Measurements from ENCODE around the gene SNX13.
A peak's percentile ranks its signal among the peaks of the same experiment; 100 is the strongest.

The SNX13 gene

GRCh38 chr7:17946591-17946990, 6.3 kb upstream of the SNX13 start:
- DNase-seq = no peak

GRCh38 chr7:17944720-17945119, 4.4 kb upstream of the SNX13 start:
- no peak for DNase-seq

- no peak for DNase-seq
Observed at GRCh38 chr7:17943006-17943405, 2.7 kb upstream of the SNX13 start.

DNA sequence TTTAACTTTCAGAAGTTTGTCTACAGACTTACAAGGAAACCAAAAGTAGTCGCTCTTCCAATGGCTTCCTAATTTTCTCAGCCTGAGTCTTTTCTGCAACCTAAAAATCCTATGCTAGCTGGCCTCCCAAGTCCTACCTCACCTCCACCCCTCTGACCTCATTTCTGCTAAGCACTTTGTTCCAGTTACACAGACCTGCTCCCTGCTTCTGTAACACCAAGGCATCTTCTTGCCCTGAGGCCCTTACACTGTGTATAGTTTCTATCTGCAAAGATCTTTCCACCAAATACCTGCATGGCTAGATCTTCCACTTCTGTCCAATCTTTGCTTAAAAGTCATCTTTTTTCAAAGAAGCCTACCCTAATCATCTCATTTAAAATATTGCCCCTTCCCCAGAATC, 1.9 kb upstream of the SNX13 start:
- DNase-seq = no peak

- DNase-seq = no peak
Observed at GRCh38 chr7:17940951-17941431, 697 bp upstream of the SNX13 start.

DNA sequence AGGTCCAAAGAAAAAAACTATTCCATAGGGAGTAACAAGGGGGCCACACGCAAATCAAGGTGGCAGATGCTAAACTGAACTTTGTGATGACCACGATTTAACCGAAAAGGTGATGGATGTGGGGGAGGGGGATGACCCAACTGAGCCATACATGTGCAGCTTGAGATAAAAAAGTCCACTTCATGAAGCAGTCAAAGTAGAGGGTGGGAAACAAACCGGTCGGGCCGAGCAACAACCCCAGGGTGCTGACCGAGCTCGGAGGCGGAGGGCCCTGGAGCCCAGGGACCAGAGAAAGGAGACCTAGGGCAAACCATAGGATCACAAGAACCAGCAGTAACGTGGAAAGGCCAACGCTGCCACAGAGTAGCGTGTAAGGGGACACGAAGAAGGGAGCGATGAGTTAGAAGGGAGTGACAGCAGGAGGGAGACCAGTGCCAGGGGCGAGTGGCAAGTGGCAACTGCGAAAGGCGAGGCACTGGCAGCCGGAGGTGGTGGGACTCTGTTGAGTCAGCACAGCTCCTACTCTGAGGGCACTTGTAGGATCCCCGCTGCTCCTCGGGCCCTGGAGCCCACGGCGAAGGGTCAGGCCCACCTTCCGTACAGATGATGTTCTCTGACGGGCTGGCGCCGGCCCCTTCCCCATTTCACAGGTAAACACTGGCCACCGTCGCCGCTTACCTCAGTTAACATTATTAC, 540 bp downstream of the SNX13 start:
- DNase-seq = peak; percentile 57

DNA sequence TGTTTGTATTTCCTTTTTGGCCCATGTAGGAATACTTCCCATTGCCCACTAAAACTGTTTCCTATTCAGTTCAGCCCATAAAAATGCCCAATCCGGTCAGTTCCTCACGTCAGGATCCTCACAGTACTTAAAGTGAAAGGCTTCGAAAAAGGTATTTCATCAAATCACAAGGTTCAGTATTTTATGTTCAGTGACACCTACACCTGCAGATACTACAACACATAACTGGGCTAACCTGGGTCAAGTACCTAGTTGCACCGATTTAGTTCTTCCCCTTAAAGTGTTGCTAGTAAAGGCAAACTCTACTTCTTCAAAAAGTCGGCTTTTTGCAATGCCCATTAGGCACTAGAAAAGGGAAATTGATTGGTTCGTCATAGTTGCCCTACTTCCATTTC, 1.1 kb downstream of the SNX13 start:
- DNase-seq = no peak

GRCh38 chr7:17937506-17938120, 2.7 kb downstream of the SNX13 start:
- no peak for DNase-seq

DNA sequence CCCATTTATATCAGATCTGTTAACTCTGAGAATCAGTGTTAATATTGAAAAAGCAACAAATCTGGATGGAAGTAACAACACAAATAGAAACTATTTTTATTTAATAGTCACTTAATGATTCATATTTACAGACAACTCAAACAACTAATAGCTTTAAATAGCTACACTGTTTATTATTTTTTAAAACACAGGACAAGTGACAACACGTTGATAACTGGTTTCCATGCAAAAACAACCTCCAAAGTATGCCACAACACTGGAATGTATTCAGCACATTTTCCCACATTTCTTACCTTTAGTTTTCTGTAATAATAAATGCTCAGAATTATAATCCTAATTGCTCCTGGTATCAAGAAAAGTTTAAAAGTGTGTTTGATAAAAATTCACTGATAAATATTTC, 4.0 kb downstream of the SNX13 start:
- DNase-seq = no peak

- no peak for DNase-seq
Observed at GRCh38 chr7:17934612-17935240, 5.6 kb downstream of the SNX13 start.

DNA sequence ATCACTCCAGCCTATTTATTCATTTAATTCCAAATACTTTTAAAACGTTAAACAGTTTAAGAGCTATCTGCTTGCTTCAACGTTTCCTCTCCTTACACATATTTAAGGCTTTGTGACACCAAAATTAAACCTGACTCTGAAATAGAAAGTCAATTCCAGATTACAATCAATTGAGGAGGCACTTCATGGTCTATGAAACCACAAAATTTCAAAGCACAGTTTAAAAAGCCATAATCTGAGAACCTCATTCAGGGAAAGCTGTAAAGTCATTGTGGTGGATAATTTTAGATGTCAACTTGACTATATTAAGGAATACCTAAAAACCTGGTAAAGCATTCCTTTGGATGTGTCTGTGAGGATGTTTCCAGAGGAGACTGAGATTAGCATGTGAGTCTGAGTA, 6.2 kb downstream of the SNX13 start:
- DNase-seq = no peak

DNA sequence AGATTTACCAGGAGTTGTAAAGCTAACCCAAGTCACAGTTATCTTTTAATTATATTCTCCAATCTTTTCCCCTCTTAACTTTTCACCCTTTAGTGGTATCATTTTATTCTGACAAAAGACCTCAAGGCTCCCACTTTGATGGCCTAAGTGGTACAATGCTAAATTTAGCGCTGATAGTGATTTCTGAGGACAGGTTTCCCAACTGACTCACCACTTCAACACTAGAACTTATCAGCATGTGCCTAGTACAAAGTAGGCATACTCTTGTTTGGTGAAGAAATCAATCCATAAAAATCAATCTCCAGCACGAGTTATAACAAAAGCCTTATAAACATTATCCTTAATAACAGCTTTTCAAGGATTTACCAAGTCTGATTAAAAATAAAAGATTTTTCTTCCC, 7.5 kb downstream of the SNX13 start:
- no peak for DNase-seq

DNA sequence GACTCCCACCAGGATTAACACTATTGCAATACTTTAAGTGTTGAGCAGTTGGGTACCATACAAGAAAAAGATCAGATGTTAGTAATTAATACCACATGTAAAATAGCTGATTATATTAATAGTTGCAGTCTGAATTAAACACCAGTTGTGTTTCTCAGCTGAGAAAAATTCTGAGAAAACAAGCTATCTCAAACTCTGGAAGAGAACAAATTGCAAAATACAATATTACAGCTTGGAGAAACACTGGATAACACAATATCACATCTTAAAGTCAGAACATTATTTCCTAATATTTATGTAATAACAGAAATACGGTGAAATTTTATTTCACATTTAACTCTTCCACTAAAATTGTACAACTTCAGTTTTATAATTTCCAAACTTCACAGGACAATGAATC, 9.2 kb downstream of the SNX13 start:
- no peak for DNase-seq

- no peak for DNase-seq
Observed at GRCh38 chr7:17930546-17930945, 9.7 kb downstream of the SNX13 start.

DNA sequence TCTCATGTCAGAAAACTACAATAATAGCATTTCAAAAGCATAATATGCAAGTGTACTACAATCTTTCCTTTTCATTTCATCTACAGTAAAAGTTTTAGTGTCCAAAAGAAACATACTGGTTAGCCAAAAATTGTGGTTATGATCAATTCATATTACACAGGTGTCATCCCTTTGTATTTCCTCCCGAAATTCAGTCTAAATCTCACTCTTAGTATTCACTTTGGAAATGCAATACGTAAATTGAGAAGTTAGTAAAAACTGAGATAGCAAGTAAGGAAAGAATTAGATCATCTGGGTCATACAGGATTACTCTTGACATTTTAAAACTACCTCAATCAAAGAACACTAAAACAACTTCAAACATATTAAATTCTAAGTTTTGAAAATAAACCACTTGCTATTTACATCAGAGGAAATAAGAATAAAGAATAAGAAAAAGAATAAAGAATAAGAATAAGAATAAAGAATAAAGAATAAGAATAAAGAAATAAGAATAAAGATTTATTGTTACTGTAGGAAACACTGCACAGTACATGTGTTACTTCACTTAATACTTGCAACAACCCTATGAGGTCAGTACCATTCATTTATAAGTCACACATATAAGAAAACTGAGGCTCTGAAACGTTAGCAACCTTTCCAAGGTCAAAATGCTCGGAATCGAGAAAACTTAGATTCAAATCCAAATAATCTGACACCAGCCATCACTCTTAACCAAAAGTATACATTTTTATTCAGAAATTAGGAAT, 10.5 kb downstream of the SNX13 start:
- DNase-seq = no peak

GRCh38 chr7:17928055-17928454, 12.2 kb downstream of the SNX13 start:
- no peak for DNase-seq

- no peak for DNase-seq
Observed at GRCh38 chr7:17921857-17922416, 18.4 kb downstream of the SNX13 start.

DNA sequence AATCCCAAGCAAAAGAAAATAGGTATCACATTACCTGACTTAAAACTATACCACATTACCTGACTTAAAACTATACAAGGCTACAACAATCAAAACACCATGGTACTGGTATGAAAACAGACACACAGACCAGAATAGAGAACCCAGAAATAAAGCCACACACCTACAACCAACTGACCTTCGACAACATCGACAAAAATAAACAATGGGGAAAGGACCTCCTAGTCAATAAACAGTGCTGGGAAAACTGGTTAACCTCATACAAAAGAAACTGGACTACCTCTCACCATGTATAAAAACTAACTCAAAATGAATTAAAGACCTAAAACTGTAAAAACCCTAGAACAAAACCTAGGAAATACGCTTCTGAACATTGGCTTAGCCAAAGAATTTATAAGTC, 22.5 kb downstream of the SNX13 start:
- no peak for DNase-seq

DNA sequence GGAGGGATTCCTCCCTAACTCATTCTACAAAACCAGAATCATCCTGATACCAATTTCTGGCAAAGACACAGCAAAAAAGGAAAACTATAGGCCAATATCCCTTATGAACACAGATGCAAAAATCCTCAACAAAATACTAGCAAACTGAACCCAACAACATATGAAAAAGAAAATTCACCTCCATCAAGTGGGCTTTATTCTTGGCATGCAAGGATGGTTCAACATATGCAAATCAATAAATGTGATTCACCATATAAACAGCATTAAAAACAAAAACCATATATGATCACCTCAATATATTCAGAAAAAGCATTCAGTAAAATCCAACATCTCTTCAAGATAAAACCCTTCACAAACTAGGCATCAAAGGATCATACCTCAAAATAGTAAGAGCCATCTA, 23.5 kb downstream of the SNX13 start:
- DNase-seq = no peak

GRCh38 chr7:17915796-17916195, 24.5 kb downstream of the SNX13 start:
- no peak for DNase-seq

DNA sequence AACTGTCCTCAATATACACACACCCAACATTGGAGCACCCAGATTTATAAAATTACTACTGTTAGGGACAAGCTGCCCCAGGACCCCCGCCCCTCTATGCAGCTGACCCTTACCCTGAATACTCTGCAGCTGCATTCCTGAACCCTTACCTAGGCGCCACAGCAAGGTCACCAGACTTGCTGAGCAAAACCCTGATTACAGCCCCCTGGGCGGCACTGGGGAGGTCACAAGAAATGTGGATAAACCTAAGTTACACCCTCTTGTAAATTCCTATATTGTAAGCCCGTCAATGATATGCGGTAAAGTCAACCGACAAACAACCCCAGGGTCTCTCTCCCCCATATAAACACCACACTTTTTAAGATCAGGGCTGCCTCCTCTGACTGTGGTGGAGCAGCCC, 25.1 kb downstream of the SNX13 start:
- no peak for DNase-seq

DNA sequence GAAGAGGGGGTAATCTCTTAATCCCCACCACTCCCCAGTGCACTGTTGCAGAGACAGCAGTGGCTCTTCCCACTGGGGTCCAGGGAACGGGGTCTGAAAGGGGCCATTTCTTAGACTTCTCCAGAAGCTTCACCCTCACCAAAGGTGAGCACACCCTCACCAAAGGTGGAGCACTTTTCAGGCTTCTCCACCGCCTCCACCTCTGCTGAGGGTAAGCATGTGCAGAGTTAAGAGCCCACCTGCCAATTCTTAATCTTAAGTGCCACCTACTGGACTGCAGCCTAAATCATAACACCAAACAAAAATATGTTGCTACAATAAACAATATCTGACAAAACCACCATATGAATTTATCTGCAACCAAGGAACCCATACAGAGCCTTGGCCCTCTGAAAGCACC, 27.0 kb downstream of the SNX13 start:
- DNase-seq = no peak

DNA sequence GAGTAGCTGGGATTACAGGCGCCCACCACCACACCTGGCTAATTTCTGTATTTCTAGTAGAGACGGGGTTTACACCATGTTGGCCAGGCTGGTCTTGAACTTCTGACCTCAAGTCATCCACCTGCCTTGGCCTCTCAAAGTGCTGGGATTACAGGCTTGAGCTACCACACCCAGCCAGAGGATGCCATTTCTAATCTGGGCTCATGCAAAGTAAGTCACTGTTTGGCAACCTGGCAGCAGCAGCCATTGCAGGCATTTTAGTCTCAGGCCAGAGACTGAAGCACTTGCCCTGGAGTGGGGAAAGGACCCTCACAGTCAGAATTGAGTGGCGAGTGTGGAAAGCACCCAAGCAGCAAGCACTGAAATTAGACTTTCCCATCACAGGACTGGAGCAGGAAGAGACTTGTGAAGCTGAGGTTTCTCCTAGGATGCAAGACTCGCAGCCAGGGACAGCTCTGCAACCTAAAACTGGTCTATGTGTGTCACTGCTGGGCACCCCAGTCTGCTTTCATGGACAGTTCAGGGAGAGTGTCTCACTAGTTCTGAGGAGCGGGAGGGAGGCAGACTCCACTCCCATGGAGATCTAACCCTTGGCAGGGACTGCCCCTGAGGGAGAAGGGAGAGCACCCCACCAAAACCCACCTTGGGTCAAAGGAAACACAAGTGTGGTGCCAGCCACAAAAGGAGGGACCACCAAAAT, 27.6 kb downstream of the SNX13 start:
- no peak for DNase-seq

Data from activated CD4-positive, CD25-positive, alpha-beta regulatory T cell treated with anti-CD3 and anti-CD28 coated beads, Interleukin-2, amount 50 U/mL, for 72 hours (primary cell).